ENCODE data around the gene RALGAPA1. TPM values are rescaled to one million over a fixed set of nuclear protein-coding genes. Genes with fewer than 3 reads are reported as not detected.

Gene RALGAPA1
- total RNA-seq, 4 donors from 2014 or later, result 52.5 to 127 (median 67.7) TPM

DNA sequence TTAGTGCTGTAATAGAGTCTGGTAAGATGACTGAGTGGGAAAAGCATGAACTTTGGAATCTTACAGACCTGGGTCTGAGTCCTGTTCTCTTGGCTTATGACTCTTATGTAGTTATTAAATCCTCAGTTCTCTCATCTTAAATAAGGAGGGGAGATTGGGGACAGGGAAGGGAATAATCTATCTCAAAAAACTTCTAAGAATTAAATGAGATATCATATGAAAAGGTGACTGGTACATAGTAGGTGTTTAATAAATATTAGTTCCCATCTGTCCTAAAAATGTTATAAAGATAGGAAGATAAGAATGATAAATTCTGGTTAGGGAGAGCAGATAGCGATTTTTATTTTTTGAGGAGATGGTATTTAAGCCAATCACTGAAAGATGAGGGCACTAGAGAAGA lies 156.1 kb downstream of the RALGAPA1 start:
- Histone ChIP-seq H3K27ac (no peak overlapping the region), H3K27me3 (no peaks in the 10 kb centered on the region), H3K9me3 (no peaks in the 10 kb centered on the region), H3K4me1 (no peaks in the 10 kb centered on the region), H3K4me3 (no peak overlapping the region), H3K36me3 (peaks cover 39% of the 10 kb centered on the region)
- TF ChIP-seq POLR2A (IDR thresholded peaks at IDR 0.05) (no peak), POLR2AphosphoS5 (IDR thresholded peaks at IDR 0.05) (no peak), CTCF (IDR thresholded peaks at IDR 0.05) (no peak), EP300 (IDR thresholded peaks at IDR 0.05) (no peak)
- DNase-seq (ENCODE audit: low spot score in 2 of 2), result no peak
- 100% methylated on average over 1 of the region's 1 CpG for WGBS

DNA sequence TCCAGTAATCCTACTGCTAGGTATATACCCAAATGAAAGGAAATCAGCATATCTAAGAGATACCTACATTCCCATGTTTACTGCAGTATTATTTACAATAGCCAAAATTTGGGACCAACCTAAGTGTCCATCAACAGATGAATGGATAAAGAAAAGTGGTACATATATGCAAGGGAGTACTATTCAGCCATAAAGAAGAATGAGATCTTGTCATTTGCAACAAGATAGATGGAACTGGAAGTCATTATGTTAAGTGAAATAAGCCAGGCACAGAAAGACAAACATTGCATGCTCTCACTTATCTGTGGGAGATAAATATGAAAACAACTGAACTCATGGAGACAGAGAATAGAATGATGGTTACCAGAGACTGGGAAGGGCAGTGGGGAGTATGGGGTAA lies 165.6 kb downstream of the RALGAPA1 start:
- Histone ChIP-seq H3K4me1 (no peaks in the 10 kb centered on the region), H3K4me3 (no peak overlapping the region), H3K9me3 (peaks cover 2% of the 10 kb centered on the region), H3K27me3 (no peaks in the 10 kb centered on the region), H3K36me3 (peaks cover 60% of the 10 kb centered on the region), H3K27ac (no peak overlapping the region)
- no peak for TF ChIP-seq CTCF (IDR thresholded peaks at IDR 0.05)
- no peak for TF ChIP-seq EP300 (IDR thresholded peaks at IDR 0.05)
- no peak for TF ChIP-seq POLR2A (IDR thresholded peaks at IDR 0.05)
- TF ChIP-seq POLR2AphosphoS5 (IDR thresholded peaks at IDR 0.05), result no peak
- no peak for DNase-seq (ENCODE audit: low spot score in 2 of 2)

DNA sequence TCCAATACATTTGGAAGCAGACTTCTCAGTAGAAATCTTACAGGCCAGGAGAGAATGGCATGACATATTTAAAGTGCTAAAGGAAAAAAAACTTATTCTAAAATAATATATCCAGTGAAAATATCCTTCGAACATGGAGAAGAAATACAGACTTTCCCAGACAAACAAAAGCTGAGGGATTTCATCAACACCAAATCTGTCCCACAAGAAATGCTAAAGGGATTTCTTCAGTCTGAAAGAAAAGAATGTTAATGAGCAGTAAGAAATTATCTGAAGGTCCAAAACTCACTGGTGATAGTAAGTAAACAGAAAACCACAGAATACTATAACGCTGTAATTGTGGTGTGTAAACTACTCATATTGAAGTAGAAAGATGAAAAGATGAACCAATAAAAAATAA lies 171.2 kb downstream of the RALGAPA1 start:
- no peak overlapping the region for H3K27ac ChIP-seq
- DNase-seq (ENCODE audit: low spot score in 2 of 2), result no peak
- H3K9me3 ChIP-seq, result no peaks in the 10 kb centered on the region
- no peaks in the 10 kb centered on the region for H3K4me1 ChIP-seq
- 93% methylated on average over 2 of the region's 2 CpGs for WGBS
- H3K27me3 ChIP-seq, result no peaks in the 10 kb centered on the region
- H3K4me3 ChIP-seq, result no peak overlapping the region
- TF ChIP-seq EP300 (IDR thresholded peaks at IDR 0.05), result no peak
- peaks cover 55% of the 10 kb centered on the region for H3K36me3 ChIP-seq

- H3K27ac ChIP-seq, result no peak overlapping the region
- peaks cover 49% of the 10 kb centered on the region for H3K36me3 ChIP-seq
- WGBS, result 98% methylated on average over 2 of the region's 2 CpGs
- H3K27me3 ChIP-seq, result no peaks in the 10 kb centered on the region
- H3K9me3 ChIP-seq, result no peaks in the 10 kb centered on the region
- TF ChIP-seq EP300 (IDR thresholded peaks at IDR 0.05) (no peak), POLR2AphosphoS5 (IDR thresholded peaks at IDR 0.05) (no peak), POLR2A (IDR thresholded peaks at IDR 0.05) (no peak), CTCF (IDR thresholded peaks at IDR 0.05) (no peak)
- H3K4me3 ChIP-seq, result no peak overlapping the region
- no peaks in the 10 kb centered on the region for H3K4me1 ChIP-seq
- no peak for DNase-seq (ENCODE audit: low spot score in 2 of 2)
These were observed 171.8 kb downstream of the RALGAPA1 start for GRCh38 chr14:35637269-35637668.

DNA sequence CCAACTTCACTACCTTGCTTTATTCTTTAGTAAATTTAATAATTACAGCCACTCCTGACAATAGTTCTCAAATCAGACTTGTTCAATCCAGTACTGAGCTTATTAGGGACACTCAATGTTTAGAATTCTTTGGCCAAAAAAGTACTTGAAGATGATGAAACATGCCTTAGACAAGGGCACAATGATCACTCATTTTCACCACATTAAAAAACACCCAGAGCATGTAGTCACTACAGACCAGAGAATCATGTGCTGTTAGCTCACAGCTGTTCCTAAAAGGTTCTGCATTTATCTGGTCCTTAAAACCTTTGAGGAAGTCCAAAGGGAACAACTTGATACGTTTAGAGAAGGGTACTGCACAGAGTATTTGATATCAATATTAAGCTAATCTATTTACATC lies 176.4 kb downstream of the RALGAPA1 start:
- H3K9me3 ChIP-seq, result no peaks in the 10 kb centered on the region
- 56% methylated on average over 1 of the region's 1 CpG for WGBS
- H3K36me3 ChIP-seq, result peaks cover 27% of the 10 kb centered on the region
- no peak for DNase-seq (ENCODE audit: low spot score in 2 of 2)
- TF ChIP-seq CTCF (IDR thresholded peaks at IDR 0.05), result no peak
- TF ChIP-seq EP300 (IDR thresholded peaks at IDR 0.05), result no peak
- no peak for TF ChIP-seq POLR2AphosphoS5 (IDR thresholded peaks at IDR 0.05)
- no peak for TF ChIP-seq POLR2A (IDR thresholded peaks at IDR 0.05)
- no peaks in the 10 kb centered on the region for H3K4me1 ChIP-seq
- H3K4me3 ChIP-seq, result no peak overlapping the region
- H3K27ac ChIP-seq, result no peak overlapping the region
- H3K27me3 ChIP-seq, result no peaks in the 10 kb centered on the region

DNA sequence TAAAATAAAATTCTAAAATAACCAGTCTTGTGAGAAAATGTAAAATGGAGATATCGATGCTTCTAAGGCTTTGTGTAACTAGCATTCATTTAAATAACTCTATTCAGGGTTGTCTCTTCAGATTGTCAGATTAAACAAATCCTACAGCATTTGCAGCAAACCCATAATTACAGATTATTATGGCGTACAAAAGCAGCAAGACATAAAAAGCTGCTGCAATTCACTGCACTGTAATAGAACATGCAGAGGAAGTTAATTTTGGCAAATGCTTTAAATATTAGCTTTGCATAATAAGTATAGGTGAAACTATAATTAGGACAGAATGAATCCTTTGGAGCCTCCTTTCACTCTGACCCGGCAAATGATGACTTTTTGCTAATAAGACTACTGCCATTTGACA lies 176.8 kb downstream of the RALGAPA1 start:
- H3K9me3 ChIP-seq, result no peaks in the 10 kb centered on the region
- TF ChIP-seq CTCF (IDR thresholded peaks at IDR 0.05) (no peak), POLR2AphosphoS5 (IDR thresholded peaks at IDR 0.05) (no peak), POLR2A (IDR thresholded peaks at IDR 0.05) (no peak), EP300 (IDR thresholded peaks at IDR 0.05) (no peak)
- H3K36me3 ChIP-seq, result peaks cover 23% of the 10 kb centered on the region
- WGBS, result 89% methylated on average over 3 of the region's 3 CpGs
- H3K4me1 ChIP-seq, result no peaks in the 10 kb centered on the region
- H3K4me3 ChIP-seq, result no peak overlapping the region
- no peak overlapping the region for H3K27ac ChIP-seq
- no peaks in the 10 kb centered on the region for H3K27me3 ChIP-seq
- no peak for DNase-seq (ENCODE audit: low spot score in 2 of 2)

All from suprapubic skin (tissue), 4 donors.